Measurements from ENCODE around the gene CDKAL1.

The CDKAL1 gene

GRCh38 chr6:21109391-21110178 is 575.3 kb downstream of the CDKAL1 start:
- no peak for DNase-seq (ENCODE audit: low spot score)

- no peak for DNase-seq (ENCODE audit: low spot score)
Observed at GRCh38 chr6:21110684-21111083, 576.4 kb downstream of the CDKAL1 start.

- no peak for DNase-seq (ENCODE audit: low spot score)
Observed at GRCh38 chr6:21111093-21111725, 577.0 kb downstream of the CDKAL1 start.

GRCh38 chr6:21115111-21115510 is 580.9 kb downstream of the CDKAL1 start:
- DNase-seq (ENCODE audit: low spot score): no peak

- no peak for DNase-seq (ENCODE audit: low spot score)
Observed at GRCh38 chr6:21116736-21117135, 582.5 kb downstream of the CDKAL1 start.

GRCh38 chr6:21118216-21118780 is 584.0 kb downstream of the CDKAL1 start:
- DNase-seq (ENCODE audit: low spot score): no peak

- DNase-seq (ENCODE audit: low spot score): no peak
Observed at GRCh38 chr6:21121636-21122136, 587.4 kb downstream of the CDKAL1 start.

- DNase-seq (ENCODE audit: low spot score): no peak
Observed at GRCh38 chr6:21123507-21124436, 589.5 kb downstream of the CDKAL1 start.

GRCh38 chr6:21128601-21129000 is 594.3 kb downstream of the CDKAL1 start:
- no peak for DNase-seq (ENCODE audit: low spot score)

- DNase-seq (ENCODE audit: low spot score): no peak
Observed at GRCh38 chr6:21131406-21131805, 597.1 kb downstream of the CDKAL1 start.

- DNase-seq (ENCODE audit: low spot score): no peak
Observed at GRCh38 chr6:21132446-21132845, 598.2 kb downstream of the CDKAL1 start.

- no peak for DNase-seq (ENCODE audit: low spot score)
Observed at GRCh38 chr6:21132856-21133838, 598.9 kb downstream of the CDKAL1 start.

GRCh38 chr6:21133901-21134300 is 599.6 kb downstream of the CDKAL1 start:
- DNase-seq (ENCODE audit: low spot score): no peak

GRCh38 chr6:21134356-21134755 is 600.1 kb downstream of the CDKAL1 start:
- DNase-seq (ENCODE audit: low spot score): no peak

- DNase-seq (ENCODE audit: low spot score): no peak
Observed at GRCh38 chr6:21135484-21136013, 601.3 kb downstream of the CDKAL1 start.

GRCh38 chr6:21137700-21138335 is 603.6 kb downstream of the CDKAL1 start:
- peak; percentile 19 for DNase-seq (ENCODE audit: low spot score)

GRCh38 chr6:21138336-21139069 is 604.2 kb downstream of the CDKAL1 start:
- no peak for DNase-seq (ENCODE audit: low spot score)

GRCh38 chr6:21140966-21141365 is 606.7 kb downstream of the CDKAL1 start:
- DNase-seq (ENCODE audit: low spot score): no peak

- DNase-seq (ENCODE audit: low spot score): no peak
Observed at GRCh38 chr6:21141616-21142303, 607.5 kb downstream of the CDKAL1 start.
